ENCODE measurements around the gene RAB29.

DNA sequence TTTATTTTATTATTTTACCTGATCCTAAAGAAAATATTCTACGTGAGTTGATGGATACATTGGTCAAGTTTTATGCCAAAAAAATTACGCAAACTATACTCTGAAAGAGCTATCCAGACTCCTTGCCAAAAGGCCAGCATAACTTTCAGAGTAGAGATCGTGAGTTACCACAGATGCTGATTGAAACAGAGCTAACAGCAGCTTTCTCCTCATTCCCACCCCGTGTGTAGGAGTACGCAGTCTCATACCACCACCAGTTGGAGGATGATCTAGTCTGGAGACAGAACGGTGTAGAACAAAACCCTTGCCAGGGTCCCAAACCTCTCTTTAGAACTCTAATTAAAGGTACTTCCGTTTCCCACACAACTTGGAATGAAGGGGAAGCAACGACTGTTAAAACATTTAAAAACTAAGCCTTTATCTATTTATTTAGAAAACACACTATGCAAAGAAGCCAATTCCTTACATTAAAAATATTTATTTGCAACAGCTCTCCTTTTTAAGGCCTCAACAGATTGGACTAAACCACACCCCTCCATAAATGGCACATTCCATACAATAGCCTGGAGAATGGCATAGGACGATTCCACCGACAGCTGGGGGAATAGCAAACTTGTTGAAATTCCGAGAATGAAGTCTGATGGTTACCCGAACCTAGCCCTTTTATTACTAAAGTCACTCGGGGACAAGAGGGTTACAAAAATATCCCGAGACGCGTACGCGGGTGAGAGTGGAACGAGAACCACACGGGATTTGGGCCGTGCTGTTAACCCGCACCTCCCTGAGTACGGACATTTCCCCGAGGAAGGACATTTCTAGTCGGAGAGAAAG lies 26.7 kb downstream of the RAB29 start:
- TF ChIP-seq, protein P1, sequence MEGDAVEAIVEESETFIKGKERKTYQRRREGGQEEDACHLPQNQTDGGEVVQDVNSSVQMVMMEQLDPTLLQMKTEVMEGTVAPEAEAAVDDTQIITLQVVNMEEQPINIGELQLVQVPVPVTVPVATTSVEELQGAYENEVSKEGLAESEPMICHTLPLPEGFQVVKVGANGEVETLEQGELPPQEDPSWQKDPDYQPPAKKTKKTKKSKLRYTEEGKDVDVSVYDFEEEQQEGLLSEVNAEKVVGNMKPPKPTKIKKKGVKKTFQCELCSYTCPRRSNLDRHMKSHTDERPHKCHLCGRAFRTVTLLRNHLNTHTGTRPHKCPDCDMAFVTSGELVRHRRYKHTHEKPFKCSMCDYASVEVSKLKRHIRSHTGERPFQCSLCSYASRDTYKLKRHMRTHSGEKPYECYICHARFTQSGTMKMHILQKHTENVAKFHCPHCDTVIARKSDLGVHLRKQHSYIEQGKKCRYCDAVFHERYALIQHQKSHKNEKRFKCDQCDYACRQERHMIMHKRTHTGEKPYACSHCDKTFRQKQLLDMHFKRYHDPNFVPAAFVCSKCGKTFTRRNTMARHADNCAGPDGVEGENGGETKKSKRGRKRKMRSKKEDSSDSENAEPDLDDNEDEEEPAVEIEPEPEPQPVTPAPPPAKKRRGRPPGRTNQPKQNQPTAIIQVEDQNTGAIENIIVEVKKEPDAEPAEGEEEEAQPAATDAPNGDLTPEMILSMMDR (IDR thresholded peaks at IDR 0.05), result no peak
- TF ChIP-seq EZH2 (IDR thresholded peaks at IDR 0.05; ENCODE audit: borderline replicate concordance, insufficient read depth, low read depth, low read length, poor library complexity, severe bottlenecking), result no peak

Measured in B cell (primary cell).